ENCODE measurements around the gene RNF113B. TPM values are rescaled to one million over a fixed set of nuclear protein-coding genes. Genes with fewer than 3 reads are reported as not detected.

RNF113B gene
- total RNA-seq, 2 experiments from 2014 or later: not detected

GRCh38 chr13:98142380-98143156 lies 34.5 kb downstream of the RNF113B start, which contains the start of gene FARP1:
Gene FARP1 (plus strand): TSS chr13:98143094. CDS start chr13:98213243, 70,149 bp downstream.
- no peaks in the 10 kb centered on the region for H3K4me1 ChIP-seq (ENCODE audit: insufficient read depth, low read length, poor library complexity, severe bottlenecking)
- no TSS peak for BruUV-seq (replicated peaks)
- no peak within 1 kb of the TSS for H3K27ac ChIP-seq (ENCODE audit: low read depth, low read length, poor library complexity, severe bottlenecking)
- H3K9me3 ChIP-seq (ENCODE audit: low read length): no peaks in the 10 kb centered on the region
- H3K36me3 ChIP-seq (ENCODE audit: insufficient read depth, low read length): no peaks in the 10 kb centered on the region
- ChIA-PET CTCF (ENCODE audit: unreplicated experiment) (no interaction called here), POLR2A (no interaction called here)
- H4K20me1 ChIP-seq (ENCODE audit: insufficient read depth, low read length): no peaks in the 10 kb centered on the region
- intact Hi-C loops (cut with micrococcal nuclease; ENCODE audit: unreplicated experiment): no loop called here
- no peaks in the 10 kb centered on the region for H3K9me2 ChIP-seq (ENCODE audit: insufficient read depth, low read length)
- H2AFZ ChIP-seq (ENCODE audit: low read length): no peak within 1 kb of the TSS
- no peak for TF ChIP-seq EZH2phosphoT487 (IDR thresholded peaks at IDR 0.05; ENCODE audit: borderline replicate concordance, low read depth, low read length)
- no peaks in the 10 kb centered on the region for H3K79me2 ChIP-seq (ENCODE audit: insufficient read depth, low read depth, low read length)
- no peak within 1 kb of the TSS for H3K4me3 ChIP-seq (ENCODE audit: low read depth, low read length, poor library complexity, severe bottlenecking)
- no peak within 1 kb of the TSS for H3K4me2 ChIP-seq (ENCODE audit: low read length)
- DNase-seq (ENCODE audit: low spot score): no peak

- no TSS peak for BruUV-seq (replicated peaks)
- CTCF ChIA-PET (ENCODE audit: unreplicated experiment): no interaction called here
- no peak overlapping the region for H3K27ac ChIP-seq (ENCODE audit: low read depth, low read length, poor library complexity, severe bottlenecking)
- no peaks in the 10 kb centered on the region for H3K9me2 ChIP-seq (ENCODE audit: insufficient read depth, low read length)
- H2AFZ ChIP-seq (ENCODE audit: low read length): no peak overlapping the region
- no peak overlapping the region for H3K4me2 ChIP-seq (ENCODE audit: low read length)
- H3K4me1 ChIP-seq (ENCODE audit: insufficient read depth, low read length, poor library complexity, severe bottlenecking): no peaks in the 10 kb centered on the region
- no peaks in the 10 kb centered on the region for H3K79me2 ChIP-seq (ENCODE audit: insufficient read depth, low read depth, low read length)
- POLR2A ChIA-PET: interaction anchor here (0.6 kb wide), 1 partner anchor 1572 kb away, joined by 4 read pairs; no protein-coding TSS in a partner anchor
- H3K9me3 ChIP-seq (ENCODE audit: low read length): no peaks in the 10 kb centered on the region
- no peak overlapping the region for H3K4me3 ChIP-seq (ENCODE audit: low read depth, low read length, poor library complexity, severe bottlenecking)
- TF ChIP-seq CTCF (conservative IDR thresholded peaks at IDR 0.05; ENCODE audit: low read length) (no peak), EZH2phosphoT487 (IDR thresholded peaks at IDR 0.05; ENCODE audit: borderline replicate concordance, low read depth, low read length) (no peak)
- no peaks in the 10 kb centered on the region for H3K36me3 ChIP-seq (ENCODE audit: insufficient read depth, low read length)
- DNase-seq (ENCODE audit: low spot score): no peak
- no peaks in the 10 kb centered on the region for H4K20me1 ChIP-seq (ENCODE audit: insufficient read depth, low read length)
- intact Hi-C loops (cut with micrococcal nuclease; ENCODE audit: unreplicated experiment): no loop called here
These were observed 35.3 kb downstream of the RNF113B start for GRCh38 chr13:98141509-98142379.

- POLR2A ChIA-PET: interaction anchor here (0.6 kb wide), 1 partner anchor 1572 kb away, joined by 4 read pairs; no protein-coding TSS in a partner anchor
- H4K20me1 ChIP-seq (ENCODE audit: insufficient read depth, low read length): no peaks in the 10 kb centered on the region
- no peak overlapping the region for H3K4me3 ChIP-seq (ENCODE audit: low read depth, low read length, poor library complexity, severe bottlenecking)
- H3K9me2 ChIP-seq (ENCODE audit: insufficient read depth, low read length): no peaks in the 10 kb centered on the region
- no TSS peak for BruUV-seq (replicated peaks)
- TF ChIP-seq EZH2phosphoT487 (IDR thresholded peaks at IDR 0.05; ENCODE audit: borderline replicate concordance, low read depth, low read length): no peak
- TF ChIP-seq CTCF (conservative IDR thresholded peaks at IDR 0.05; ENCODE audit: low read length): no peak
- intact Hi-C loops (cut with micrococcal nuclease; ENCODE audit: unreplicated experiment): no loop called here
- H3K36me3 ChIP-seq (ENCODE audit: insufficient read depth, low read length): no peaks in the 10 kb centered on the region
- no peaks in the 10 kb centered on the region for H3K4me1 ChIP-seq (ENCODE audit: insufficient read depth, low read length, poor library complexity, severe bottlenecking)
- CTCF ChIA-PET (ENCODE audit: unreplicated experiment): no interaction called here
- no peak overlapping the region for H3K27ac ChIP-seq (ENCODE audit: low read depth, low read length, poor library complexity, severe bottlenecking)
- no peak overlapping the region for H2AFZ ChIP-seq (ENCODE audit: low read length)
- H3K4me2 ChIP-seq (ENCODE audit: low read length): no peak overlapping the region
- no peaks in the 10 kb centered on the region for H3K9me3 ChIP-seq (ENCODE audit: low read length)
- DNase-seq (ENCODE audit: low spot score): no peak
- H3K79me2 ChIP-seq (ENCODE audit: insufficient read depth, low read depth, low read length): no peaks in the 10 kb centered on the region
These were observed 36.0 kb downstream of the RNF113B start for GRCh38 chr13:98141091-98141490.

Measured in OCI-LY7 (cell line).